HepG2 (cell line): ENCODE results near the gene HOXB6. TPM values are rescaled to one million over a fixed set of nuclear protein-coding genes. Genes with fewer than 3 reads are reported as not detected.

ENCODE experiments used
- ATAC-seq: fragments of 200-7000 bp; cut with Tn5 transposase; 3 replicates; pipeline ENCODE4 v1.9.1; 2020; ENCODE audit warnings: mild to moderate bottlenecking, moderate library complexity
- BruUV-seq: library from RNA; stranded (reverse); fragments of 400-500 nt; replicated peaks from 2 replicates; lab custom pipeline; 2021; lab: Mats Ljungman, UMichigan
- CTCF ChIA-PET: fragments of 300-600 bp; formaldehyde crosslinking; extraction: SDS; loops from one replicate; lab custom pipeline; 2021; ENCODE audit warnings: low total read pairs, inconsistent platforms, low intra/inter-chr PET ratio; lab: Yijun Ruan, JAX
- POLR2A ChIA-PET: fragments of 350-600 bp; sonication (Branson Sonifier 250); formaldehyde crosslinking; loops from one replicate; lab custom pipeline; 2020; ENCODE audit warnings: antibody characterized with exemption, inconsistent platforms; lab: Yijun Ruan, JAX
- DNase-seq: peaks from one replicate; pipeline ENCODE4 v3.0.0-alpha.2; 2015; ENCODE audit warnings: low spot score
- FAIRE-seq: peaks from 3 replicates; lab custom pipeline; 2011; peaks lifted over from hg19 to GRCh38; lab: Jason Lieb, UNC
- H2AFZ ChIP-seq: one replicate; pipeline ENCODE4 v1.6.1; 2011; ENCODE audit warnings: low read length, inconsistent platforms
- H3K27ac ChIP-seq: fragments of 300-600 bp; 3 replicates; pipeline ENCODE4 v1.8.0; 2011; ENCODE audit warnings: mixed run types, mild to moderate bottlenecking, mixed read lengths, low read length, inconsistent platforms; ENCODE audit not compliant: insufficient read depth; ENCODE audit errors: extremely low read length
- H3K27me3 ChIP-seq, 2 experiments: fragments of 200-600 bp in 1 of 2; 2 replicates in 1 of 2; 3 replicates in 1 of 2; pipeline versions ENCODE4 v1.6.0 to v1.8.0; 2011; ENCODE audit warnings: low read length in 2 of 2, mild to moderate bottlenecking in 2 of 2, moderate library complexity in 2 of 2, inconsistent platforms in 1 of 2; ENCODE audit not compliant: insufficient read depth in 2 of 2, control insufficient read depth in 1 of 2
- H3K36me3 ChIP-seq, 2 experiments: fragments of 200-600 bp in 1 of 2; replicated peaks in 1 of 2; 2 replicates in 1 of 2; 3 replicates in 1 of 2; pipeline versions ENCODE4 v1.5.1 to v1.8.0; 2011; ENCODE audit warnings: low read length in 2 of 2, inconsistent platforms in 1 of 2; ENCODE audit not compliant: insufficient read depth in 2 of 2, control insufficient read depth in 1 of 2
- H3K4me1 ChIP-seq: 2 replicates; pipeline ENCODE4 v1.5.1; 2012; ENCODE audit warnings: low read length, inconsistent platforms; ENCODE audit not compliant: insufficient read depth
- H3K4me2 ChIP-seq: 2 replicates; pipeline ENCODE4 v1.6.0; 2011; ENCODE audit warnings: low read depth, low read length, inconsistent platforms
- H3K4me3 ChIP-seq, 3 experiments: fragments of 200-600 bp in 1 of 3; sonication (generic), shearing (Covaris generic) in 1 of 3; replicated peaks in 1 of 3; 2 replicates each; pipeline ENCODE4 v1.5.1; 2011 to 2016; ENCODE audit warnings: low read length in 3 of 3, inconsistent platforms in 2 of 3, low read depth in 2 of 3, mild to moderate bottlenecking in 2 of 3, control low read depth in 1 of 3, mixed read lengths in 1 of 3; ENCODE audit not compliant: insufficient read depth in 1 of 3
- H3K79me2 ChIP-seq: one replicate; pipeline ENCODE4 v1.6.1; 2011; ENCODE audit warnings: low read length, inconsistent platforms; ENCODE audit not compliant: insufficient read depth
- H3K9ac ChIP-seq: 2 replicates; pipeline ENCODE4 v1.6.0; 2011; ENCODE audit warnings: mild to moderate bottlenecking, low read depth, low read length, inconsistent platforms; ENCODE audit not compliant: insufficient read depth
- H3K9me3 ChIP-seq: 2 replicates; pipeline ENCODE4 v1.5.1; 2012; ENCODE audit warnings: mild to moderate bottlenecking, low read length
- H4K20me1 ChIP-seq: 2 replicates; pipeline ENCODE4 v1.6.0; 2011; ENCODE audit warnings: inconsistent platforms, mild to moderate bottlenecking, low read length, moderate library complexity; ENCODE audit not compliant: insufficient read depth
- CAMTA2 ChIP-seq: sonication (generic); formaldehyde crosslinking; IDR thresholded peaks from 2 replicates; pipeline ENCODE4 v1.4.0; 2020; ENCODE audit warnings: mild to moderate bottlenecking, missing genetic modification reagents, borderline replicate concordance
- DPF2 ChIP-seq: sonication (generic); formaldehyde crosslinking; IDR thresholded peaks from 2 replicates; pipeline ENCODE4 v1.4.0; 2020; ENCODE audit warnings: mild to moderate bottlenecking, low read depth, missing genetic modification reagents, borderline replicate concordance
- HOXA3 ChIP-seq: sonication (generic); formaldehyde crosslinking; IDR thresholded peaks from 2 replicates; pipeline ENCODE4 v1.5.0; 2020; ENCODE audit warnings: missing genetic modification reagents
- HOXA5 ChIP-seq: sonication (generic); formaldehyde crosslinking; IDR thresholded peaks from 2 replicates; pipeline ENCODE4 v1.4.0; 2020; ENCODE audit warnings: missing genetic modification reagents
- KDM5A ChIP-seq: fragments of 200-600 bp; sonication (generic); IDR thresholded peaks from 2 replicates; pipeline ENCODE4 v1.7.0; 2018; ENCODE audit warnings: antibody characterized with exemption, mild to moderate bottlenecking, low read length, borderline replicate concordance
- KLF15 ChIP-seq: sonication (generic); formaldehyde crosslinking; IDR thresholded peaks from 2 replicates; pipeline ENCODE4 v1.8.1; 2023; ENCODE audit warnings: borderline replicate concordance, mild to moderate bottlenecking, inconsistent platforms, missing genetic modification reagents, mixed read lengths
- POLR2A ChIP-seq, 2 experiments: IDR thresholded peaks; 2 replicates each; pipeline ENCODE4 v1.6.1; 2011; ENCODE audit warnings: low read depth in 2 of 2, low read length in 2 of 2, mild to moderate bottlenecking in 1 of 2, moderate library complexity in 1 of 2; ENCODE audit not compliant: insufficient read depth in 1 of 2
- RXRA ChIP-seq: sonication (generic); formaldehyde crosslinking; IDR thresholded peaks from 2 replicates; pipeline ENCODE4 v1.5.1; 2020; ENCODE audit warnings: missing genetic modification reagents
- ZNF841 ChIP-seq: sonication (generic); formaldehyde crosslinking; IDR thresholded peaks from 2 replicates; pipeline ENCODE4 v1.8.1; 2023; ENCODE audit warnings: missing genetic modification reagents, borderline replicate concordance
- WGBS: methylation state at CpG from one replicate; pipeline ENCODE4 v1.1.6; 2017; ENCODE audit warnings: low lambda C conversion rate; 5-methylcytosine and 5-hydroxymethylcytosine counted together
- in situ Hi-C: cut with HindIII; loops from 2 replicates; pipeline ENCODE4 v1.10.0; 2017; ENCODE audit warnings: low pct_unique_long_range_greater_than_20kb; ENCODE audit not compliant: extremely low pct_ligation_motif_present
- intact Hi-C: fragments of 100-400 bp; cut with micrococcal nuclease; formaldehyde crosslinking; loops from one replicate; pipeline ENCODE4 v1.10.0; 2022; ENCODE audit not compliant: unreplicated experiment
- polyA plus RNA-seq, 8 experiments: library from polyadenylated mRNA; depleted of rRNA in 3 of 8; stranded (reverse) in 7 of 8; unstranded in 1 of 8; fragments of >200 nt; fragmentation: Illumina TruSeq in 4 of 8; extraction: Trizol in 4 of 8; gene quantifications; 2 replicates each; pipeline versions ENCODE4 v1.2.1 to v1.2.3, GENCODE V29; 2011 to 2016; ENCODE audit warnings: low read depth in 4 of 8, missing spikeins in 1 of 8, mixed read lengths in 1 of 8; ENCODE audit not compliant: insufficient read depth in 1 of 8
- total RNA-seq, 5 experiments: library from RNA; depleted of rRNA; stranded (reverse); fragments of >200 nt; fragmentation: Illumina TruSeq; extraction: Trizol; gene quantifications; 2 replicates each; pipeline ENCODE4 v1.2.3, GENCODE V29; 2016; ENCODE audit warnings: low read depth in 1 of 5
- TF ChIP-seq, protein P1 (sequence below): sonication (generic); formaldehyde crosslinking; IDR thresholded peaks from 2 replicates; pipeline ENCODE4 v1.5.1; 2020; ENCODE audit warnings: mild to moderate bottlenecking, missing genetic modification reagents
- TF ChIP-seq, protein P2 (sequence below): sonication (generic); formaldehyde crosslinking; IDR thresholded peaks from 2 replicates; pipeline ENCODE4 v1.8.0; 2022; ENCODE audit warnings: missing genetic modification reagents, low read depth, mild to moderate bottlenecking, borderline replicate concordance

HOXB6 gene
- total and polyA plus RNA-seq, 2 of the 13 experiments (the other 11 are each of a cell fraction or from before 2014, with no cell fraction given) = not detected

- ChIA-PET CTCF (no interaction called here), POLR2A (no interaction called here)
- FAIRE-seq (no peak), ATAC-seq (no peak), DNase-seq (no peak)
- H3K9ac ChIP-seq = no peak overlapping the region
- no peak overlapping the region for H3K27ac ChIP-seq
- no peaks in the 10 kb centered on the region for H3K9me3 ChIP-seq
- no peak overlapping the region for H2AFZ ChIP-seq
- 0 out of 2 replicates have a peak, but pooled peaks cover 4% of the 10 kb centered on the region for H4K20me1 ChIP-seq
- no peak overlapping the region for H3K4me3 ChIP-seq
- no TSS peak for BruUV-seq
- intact Hi-C loops = no loop called here
- WGBS = 3% methylated on average over 5 of the region's 6 CpGs
- no peaks in the 10 kb centered on the region for H3K79me2 ChIP-seq
- H3K27me3 ChIP-seq = peaks cover 12 to 95% of the 10 kb centered on the region in 2 experiments
- no peak overlapping the region for H3K4me2 ChIP-seq
- in situ Hi-C loops = no loop called here
- no peaks in the 10 kb centered on the region for H3K36me3 ChIP-seq
- TF ChIP-seq, protein P1, sequence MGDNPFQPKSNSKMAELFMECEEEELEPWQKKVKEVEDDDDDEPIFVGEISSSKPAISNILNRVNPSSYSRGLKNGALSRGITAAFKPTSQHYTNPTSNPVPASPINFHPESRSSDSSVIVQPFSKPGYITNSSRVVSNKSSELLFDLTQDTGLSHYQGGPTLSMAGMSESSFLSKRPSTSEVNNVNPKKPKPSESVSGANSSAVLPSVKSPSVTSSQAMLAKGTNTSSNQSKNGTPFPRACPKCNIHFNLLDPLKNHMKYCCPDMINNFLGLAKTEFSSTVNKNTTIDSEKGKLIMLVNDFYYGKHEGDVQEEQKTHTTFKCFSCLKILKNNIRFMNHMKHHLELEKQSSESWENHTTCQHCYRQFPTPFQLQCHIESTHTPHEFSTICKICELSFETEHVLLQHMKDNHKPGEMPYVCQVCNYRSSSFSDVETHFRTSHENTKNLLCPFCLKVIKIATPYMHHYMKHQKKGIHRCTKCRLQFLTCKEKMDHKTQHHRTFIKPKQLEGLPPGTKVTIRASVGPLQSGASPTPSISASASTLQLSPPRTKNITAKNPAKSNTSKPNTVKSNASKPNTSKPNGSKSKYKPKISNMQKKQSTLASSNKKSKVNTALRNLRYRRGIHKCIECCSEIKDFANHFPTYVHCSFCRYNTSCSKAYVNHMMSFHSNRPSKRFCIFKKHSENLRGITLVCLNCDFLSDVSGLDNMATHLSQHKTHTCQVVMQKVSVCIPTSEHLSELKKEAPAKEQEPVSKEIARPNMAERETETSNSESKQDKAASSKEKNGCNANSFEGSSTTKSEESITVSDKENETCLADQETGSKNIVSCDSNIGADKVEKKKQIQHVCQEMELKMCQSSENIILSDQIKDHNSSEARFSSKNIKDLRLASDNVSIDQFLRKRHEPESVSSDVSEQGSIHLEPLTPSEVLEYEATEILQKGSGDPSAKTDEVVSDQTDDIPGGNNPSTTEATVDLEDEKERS (CRISPR knock-in tag) = no peak
- no peaks in the 10 kb centered on the region for H3K4me1 ChIP-seq
Observed at GRCh38 chr17:48567209-48567608, 37.6 kb downstream of the HOXB6 start.

- TF ChIP-seq ZNF841 (CRISPR knock-in tag) (no peak), HOXA5 (no peak), CAMTA2 (CRISPR knock-in tag) (no peak), RXRA (CRISPR knock-in tag) (no peak), HOXA3 (CRISPR knock-in tag) (no peak), KDM5A (no peak), POLR2A (IDR thresholded peaks at IDR 0.05; ENCODE audit: insufficient read depth in 1 of 2, low read depth in 2 of 2, low read length in 2 of 2) (no peak), DPF2 (CRISPR knock-in tag) (no peak), KLF15 (CRISPR knock-in tag) (no peak)
- TF ChIP-seq, protein P2, sequence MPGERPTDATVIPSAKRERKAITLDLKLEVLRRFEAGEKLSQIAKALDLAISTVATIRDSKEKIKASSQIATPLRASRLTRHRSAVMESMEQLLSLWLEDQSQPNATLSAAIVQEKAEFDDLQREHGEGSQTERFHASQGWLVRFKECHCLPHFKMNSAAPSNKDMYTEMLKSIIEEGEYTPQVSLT (CRISPR knock-in tag) = no peak
- Histone ChIP-seq H3K27me3 (peaks cover 12 to 95% of the 10 kb centered on the region in 2 experiments), H3K9ac (no peak overlapping the region)
Observed at GRCh38 chr17:48566717-48567116, 38.1 kb downstream of the HOXB6 start.

More at GRCh38 chr17:48566717-48567116, 38.1 kb downstream of the HOXB6 start:
- CTCF ChIA-PET = no interaction called here
- intact Hi-C loops (no loop called here), in situ Hi-C loops (no loop called here)
- no peaks in the 10 kb centered on the region for H3K4me1 ChIP-seq
- H3K79me2 ChIP-seq = no peaks in the 10 kb centered on the region
- POLR2A ChIA-PET = no interaction called here
- H4K20me1 ChIP-seq = 0 out of 2 replicates have a peak, but pooled peaks cover 4% of the 10 kb centered on the region
- BruUV-seq = no TSS peak
- ATAC-seq (no peak), FAIRE-seq (no peak), DNase-seq (no peak)
- H3K4me3 ChIP-seq = no peak overlapping the region
- H3K4me2 ChIP-seq = no peak overlapping the region
- 0% methylated on average over 2 of the region's 2 CpGs for WGBS
- H2AFZ ChIP-seq = no peak overlapping the region
- H3K36me3 ChIP-seq = no peaks in the 10 kb centered on the region
- H3K9me3 ChIP-seq = no peaks in the 10 kb centered on the region
- H3K27ac ChIP-seq = no peak overlapping the region
